DOHH2 (cell line): Measurements from ENCODE around the gene ATP2B2.

Experiments
- CTCF ChIP-seq: fragments of 200-600 bp; sonication (generic); IDR thresholded peaks from one replicate; pipeline ENCODE4 v1.5.1; 2014; ENCODE audit warnings: antibody characterized with exemption, mild to moderate bottlenecking, low read depth, low read length; ENCODE audit not compliant: poor library complexity, severe bottlenecking
- EZH2phosphoT487 ChIP-seq: fragments of 200-600 bp; sonication (generic); IDR thresholded peaks from 2 replicates; pipeline ENCODE4 v1.6.1; 2017; ENCODE audit warnings: borderline replicate concordance, mild to moderate bottlenecking, antibody characterized with exemption, low read length, moderate library complexity, mixed read lengths

- no peak for TF ChIP-seq CTCF
- no peak for TF ChIP-seq EZH2phosphoT487
Observed at GRCh38 chr3:10416730-10417300, 88.6 kb downstream of the ATP2B2 start.
